Gastrocnemius medialis (tissue), 4 donors: ENCODE results near the gene FAM83F.

Experiments used
- POLR2A ChIP-seq, 2 donors: fragments of 450-650 bp; IDR thresholded peaks; one replicate each; pipeline ENCODE4 v1.6.1; 2017; ENCODE audit warnings: antibody characterized with exemption in 2 of 2, mild to moderate bottlenecking in 2 of 2, moderate library complexity in 2 of 2
- TF ChIP-seq, protein P1 (sequence below), 5 experiments: fragments of 450-650 bp in 3 of 5; fragments of 200-600 bp in 2 of 5; sonication (generic) in 2 of 5; IDR thresholded peaks in 4 of 5; conservative IDR thresholded peaks in 1 of 5; 1 replicate in 4 of 5; 2 replicates in 1 of 5; pipeline ENCODE4 v1.5.1; 2016 to 2019; ENCODE audit warnings: antibody characterized with exemption in 5 of 5, mild to moderate bottlenecking in 3 of 5, moderate library complexity in 3 of 5

DNA sequence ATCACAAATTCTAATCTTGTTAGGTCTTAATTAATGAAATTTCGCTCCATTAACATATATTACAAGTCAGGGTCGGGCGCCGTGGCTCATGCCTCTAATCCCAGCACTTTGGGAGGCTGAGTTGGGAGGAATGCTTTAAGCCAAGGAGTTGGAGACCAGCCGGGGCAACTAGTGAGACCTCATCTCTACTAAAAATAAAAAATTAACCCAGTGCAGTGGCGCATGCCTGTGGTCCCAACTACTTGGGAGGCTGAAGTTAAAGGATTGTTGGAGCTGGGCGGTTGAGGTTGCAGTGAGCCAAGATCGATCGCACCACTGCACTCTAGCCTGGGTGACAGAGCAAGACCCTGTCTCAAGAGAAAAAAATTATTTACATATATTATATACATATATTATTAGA, 32.7 kb upstream of the FAM83F start:
- TF ChIP-seq POLR2A (IDR thresholded peaks at IDR 0.05), result no peak
- TF ChIP-seq, protein P1, sequence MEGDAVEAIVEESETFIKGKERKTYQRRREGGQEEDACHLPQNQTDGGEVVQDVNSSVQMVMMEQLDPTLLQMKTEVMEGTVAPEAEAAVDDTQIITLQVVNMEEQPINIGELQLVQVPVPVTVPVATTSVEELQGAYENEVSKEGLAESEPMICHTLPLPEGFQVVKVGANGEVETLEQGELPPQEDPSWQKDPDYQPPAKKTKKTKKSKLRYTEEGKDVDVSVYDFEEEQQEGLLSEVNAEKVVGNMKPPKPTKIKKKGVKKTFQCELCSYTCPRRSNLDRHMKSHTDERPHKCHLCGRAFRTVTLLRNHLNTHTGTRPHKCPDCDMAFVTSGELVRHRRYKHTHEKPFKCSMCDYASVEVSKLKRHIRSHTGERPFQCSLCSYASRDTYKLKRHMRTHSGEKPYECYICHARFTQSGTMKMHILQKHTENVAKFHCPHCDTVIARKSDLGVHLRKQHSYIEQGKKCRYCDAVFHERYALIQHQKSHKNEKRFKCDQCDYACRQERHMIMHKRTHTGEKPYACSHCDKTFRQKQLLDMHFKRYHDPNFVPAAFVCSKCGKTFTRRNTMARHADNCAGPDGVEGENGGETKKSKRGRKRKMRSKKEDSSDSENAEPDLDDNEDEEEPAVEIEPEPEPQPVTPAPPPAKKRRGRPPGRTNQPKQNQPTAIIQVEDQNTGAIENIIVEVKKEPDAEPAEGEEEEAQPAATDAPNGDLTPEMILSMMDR (IDR thresholded peaks at IDR 0.05 in 4 of 5, conservative IDR thresholded peaks at IDR 0.05 in 1 of 5), result no peak
